HEK293T (cell line): ENCODE results near the gene ZSWIM7.
A peak's percentile ranks its signal among the peaks of the same experiment; 100 is the strongest.

Experiments used
- CTCF ChIA-PET: fragments of 350-600 bp; formaldehyde crosslinking; extraction: SDS; loops from one replicate; lab custom pipeline; 2021; ENCODE audit warnings: antibody characterized with exemption, inconsistent platforms; lab: Yijun Ruan, JAX
- POLR2A ChIA-PET: fragments of 350-600 bp; formaldehyde crosslinking; extraction: SDS; loops from one replicate; lab custom pipeline; 2020; ENCODE audit warnings: antibody characterized with exemption, inconsistent platforms; lab: Yijun Ruan, JAX
- DNase-seq: peaks from one replicate; pipeline ENCODE4 v3.0.0; 2012; ENCODE audit warnings: mixed read lengths; ENCODE audit errors: extremely low spot score
- ARNT ChIP-seq: fragments of 450-650 bp; IDR thresholded peaks from 2 replicates; pipeline ENCODE4 v1.6.1; 2017; ENCODE audit warnings: mild to moderate bottlenecking
- BHLHE40 ChIP-seq: fragments of 450-650 bp; IDR thresholded peaks from 2 replicates; pipeline ENCODE4 v1.6.1; 2016; ENCODE audit warnings: mild to moderate bottlenecking, moderate library complexity, borderline replicate concordance
- CTBP1 ChIP-seq: fragments of 450-650 bp; IDR thresholded peaks from 2 replicates; pipeline ENCODE4 v1.6.1; 2016; ENCODE audit warnings: borderline replicate concordance
- ELF4 ChIP-seq: fragments of 450-650 bp; IDR thresholded peaks from 2 replicates; pipeline ENCODE4 v1.6.1; 2017; ENCODE audit warnings: antibody characterized with exemption
- FOXA1 ChIP-seq: fragments of 450-650 bp; IDR thresholded peaks from 2 replicates; pipeline ENCODE4 v1.6.1; 2016; ENCODE audit warnings: mild to moderate bottlenecking
- FOXK2 ChIP-seq: fragments of 450-650 bp; IDR thresholded peaks from 2 replicates; pipeline ENCODE4 v1.6.1; 2016; ENCODE audit warnings: mild to moderate bottlenecking
- FOXM1 ChIP-seq: fragments of 450-650 bp; IDR thresholded peaks from 2 replicates; pipeline ENCODE4 v1.6.1; 2017; ENCODE audit warnings: mild to moderate bottlenecking, borderline replicate concordance
- HDGF ChIP-seq: fragments of 450-650 bp; IDR thresholded peaks from 2 replicates; pipeline ENCODE4 v1.6.1; 2017; ENCODE audit warnings: antibody characterized with exemption, borderline replicate concordance
- L3MBTL2 ChIP-seq: fragments of 450-650 bp; conservative IDR thresholded peaks from 2 replicates; pipeline ENCODE4 v1.6.1; 2016; ENCODE audit warnings: mild to moderate bottlenecking
- LEF1 ChIP-seq: fragments of 450-650 bp; IDR thresholded peaks from 2 replicates; pipeline ENCODE4 v1.6.1; 2017; ENCODE audit warnings: mild to moderate bottlenecking, borderline replicate concordance
- NFRKB ChIP-seq: fragments of 450-650 bp; IDR thresholded peaks from 2 replicates; pipeline ENCODE4 v1.6.1; 2016; ENCODE audit warnings: mild to moderate bottlenecking, moderate library complexity
- PKNOX1 ChIP-seq: fragments of 450-650 bp; IDR thresholded peaks from 2 replicates; pipeline ENCODE4 v1.6.1; 2016
- SP1 ChIP-seq: fragments of 450-650 bp; IDR thresholded peaks from 2 replicates; pipeline ENCODE4 v1.6.1; 2017
- SUZ12 ChIP-seq: fragments of 450-650 bp; IDR thresholded peaks from 2 replicates; pipeline ENCODE4 v1.6.1; 2016; ENCODE audit warnings: mild to moderate bottlenecking
- TARDBP ChIP-seq: fragments of 450-650 bp; IDR thresholded peaks from 2 replicates; pipeline ENCODE4 v1.6.1; 2016
- ZNF384 ChIP-seq: fragments of 450-650 bp; IDR thresholded peaks from 2 replicates; pipeline ENCODE4 v1.6.1; 2016

Gene ZSWIM7

GRCh38 chr17:16023881-16024280 is 24.4 kb upstream of the ZSWIM7 start:
- CTCF ChIA-PET = no interaction called here
- no peak for TF ChIP-seq BHLHE40
- TF ChIP-seq ELF4 = no peak
- no peak for TF ChIP-seq ARNT
- no peak for TF ChIP-seq LEF1
- TF ChIP-seq HDGF = no peak
- DNase-seq = no peak
- POLR2A ChIA-PET = interaction anchor here (1.6 kb wide), 1 partner anchor 24 kb away, joined by 5 read pairs; the partner anchor contains the start of genes TTC19 and ZSWIM7

- DNase-seq = no peak
- ChIA-PET CTCF (no interaction called here), POLR2A (interaction anchor here (1.4 kb wide), 1 partner anchor 20 kb away, joined by 3 read pairs; the partner anchor contains the start of genes TTC19 and ZSWIM7)
- TF ChIP-seq FOXA1 (no peak), TARDBP (no peak), ELF4 (no peak), FOXM1 (no peak), HDGF (no peak), CTBP1 (no peak), SUZ12 (no peak), FOXK2 (no peak), L3MBTL2 (no peak), PKNOX1 (no peak), NFRKB (no peak), ZNF384 (no peak), ARNT (no peak), SP1 (no peak), LEF1 (no peak), BHLHE40 (no peak)
These were observed 19.8 kb upstream of the ZSWIM7 start for GRCh38 chr17:16019347-16019746.

- CTCF ChIA-PET = interaction anchor here (1.2 kb wide), 1 partner anchor 198 kb away, joined by 3 read pairs; no protein-coding TSS in a partner anchor
These were observed 14.5 kb upstream of the ZSWIM7 start for GRCh38 chr17:16013943-16014407.

GRCh38 chr17:16007439-16007838 is 7.9 kb upstream of the ZSWIM7 start:
- no peak for TF ChIP-seq FOXM1
- TF ChIP-seq FOXA1 = no peak
- TF ChIP-seq CTBP1 = no peak
- TF ChIP-seq SUZ12 = no peak
- no peak for TF ChIP-seq HDGF
- TF ChIP-seq PKNOX1 = no peak
- no peak for TF ChIP-seq L3MBTL2
- TF ChIP-seq SP1 = no peak
- no peak for TF ChIP-seq ARNT
- TF ChIP-seq ZNF384 = no peak
- no peak for TF ChIP-seq NFRKB
- TF ChIP-seq BHLHE40 = no peak
- TF ChIP-seq FOXK2 = no peak
- TF ChIP-seq TARDBP = no peak
- TF ChIP-seq ELF4 = no peak
- DNase-seq = no peak
- ChIA-PET POLR2A (no interaction called here), CTCF (no interaction called here)

More at GRCh38 chr17:16013943-16014407, 14.5 kb upstream of the ZSWIM7 start:
- TF ChIP-seq FOXA1 (no peak), ELF4 (no peak), ZNF384 (no peak), BHLHE40 (no peak), TARDBP (no peak), CTBP1 (no peak), ARNT (no peak), NFRKB (no peak), L3MBTL2 (no peak), SUZ12 (no peak)
- DNase-seq = peak; percentile 43
- POLR2A ChIA-PET = interaction anchor here (4.5 kb wide), 1 partner anchor 14 kb away, joined by 34 read pairs; the partner anchor contains the start of genes TTC19 and ZSWIM7

GRCh38 chr17:16005636-16006035 is 6.1 kb upstream of the ZSWIM7 start:
- ChIA-PET POLR2A (interaction anchor here (0.8 to 1.2 kb wide), 3 partner anchors 10 to 148 kb away, joined by 3 to 5 read pairs (median 3); no protein-coding TSS in a partner anchor), CTCF (no interaction called here)

More at GRCh38 chr17:16005636-16006035, 6.1 kb upstream of the ZSWIM7 start:
- no peak for TF ChIP-seq ZNF384
- TF ChIP-seq L3MBTL2 = no peak
- no peak for TF ChIP-seq SP1
- TF ChIP-seq FOXA1 = no peak
- no peak for TF ChIP-seq HDGF
- no peak for TF ChIP-seq PKNOX1
- TF ChIP-seq ARNT = no peak
- no peak for TF ChIP-seq TARDBP
- no peak for TF ChIP-seq NFRKB
- no peak for TF ChIP-seq ELF4
- no peak for TF ChIP-seq SUZ12
- TF ChIP-seq FOXK2 = no peak
- no peak for TF ChIP-seq FOXM1
- TF ChIP-seq CTBP1 = no peak
- TF ChIP-seq BHLHE40 = no peak
- TF ChIP-seq LEF1 = no peak
- no peak for DNase-seq
